HepG2 (cell line): ENCODE data around the gene RHBDF2. TPM values are rescaled to one million over a fixed set of nuclear protein-coding genes. Genes with fewer than 3 reads are reported as not detected.
A peak's percentile ranks its signal among the peaks of the same experiment; 100 is the strongest.

Experiments used
- ATRX ChIP-seq: sonication (generic); formaldehyde crosslinking; IDR thresholded peaks from 2 replicates; pipeline ENCODE4 v1.4.0; 2020; ENCODE audit warnings: missing genetic modification reagents, borderline replicate concordance
- BRCA1 ChIP-seq: sonication (generic); formaldehyde crosslinking; IDR thresholded peaks from 2 replicates; pipeline ENCODE4 v1.4.0; 2020; ENCODE audit warnings: missing genetic modification reagents
- FOXJ3 ChIP-seq: sonication (generic); formaldehyde crosslinking; IDR thresholded peaks from 2 replicates; pipeline ENCODE4 v1.4.0; 2020; ENCODE audit warnings: missing genetic modification reagents, mild to moderate bottlenecking, borderline replicate concordance
- GMEB2 ChIP-seq: IDR thresholded peaks from 2 replicates; pipeline ENCODE4 v1.6.1; 2016; ENCODE audit warnings: missing biosample characterization, missing genetic modification reagents, low read depth
- GPN1 ChIP-seq: sonication (generic); formaldehyde crosslinking; IDR thresholded peaks from 2 replicates; pipeline ENCODE4 v1.5.1; 2020; ENCODE audit warnings: missing genetic modification reagents, borderline replicate concordance
- HMGXB3 ChIP-seq: sonication (generic); formaldehyde crosslinking; IDR thresholded peaks from 2 replicates; pipeline ENCODE4 v1.4.0; 2020; ENCODE audit warnings: missing genetic modification reagents, borderline replicate concordance
- HNF1B ChIP-seq: sonication (generic); formaldehyde crosslinking; IDR thresholded peaks from 2 replicates; pipeline ENCODE4 v1.5.1; 2020; ENCODE audit warnings: mild to moderate bottlenecking, moderate library complexity, missing genetic modification reagents
- HNRNPLL ChIP-seq: fragments of 200-400 bp; formaldehyde crosslinking; IDR thresholded peaks from 2 replicates; pipeline ENCODE4 v1.6.1; 2017; ENCODE audit warnings: mild to moderate bottlenecking, low read depth, low read length; ENCODE audit not compliant: poor library complexity, severe bottlenecking
- JUNB ChIP-seq: sonication (generic); formaldehyde crosslinking; IDR thresholded peaks from 2 replicates; pipeline ENCODE4 v1.8.0; 2022; ENCODE audit warnings: missing genetic modification reagents, mild to moderate bottlenecking, borderline replicate concordance
- NFE2L2 ChIP-seq: fragments of 150-350 bp; IDR thresholded peaks from 2 replicates; pipeline ENCODE4 v1.6.1; 2014; ENCODE audit warnings: low read length
- NFKBIZ ChIP-seq: IDR thresholded peaks from 2 replicates; pipeline ENCODE4 v1.6.1; 2018; ENCODE audit warnings: missing genetic modification reagents, missing compliant biosample characterization
- SNAPC2 ChIP-seq: sonication (generic); formaldehyde crosslinking; IDR thresholded peaks from 2 replicates; pipeline ENCODE4 v1.8.1; 2022; ENCODE audit warnings: mild to moderate bottlenecking, missing genetic modification reagents
- SP1 ChIP-seq, 2 experiments: fragments of 450-650 bp in 1 of 2; sonication (generic) in 1 of 2; formaldehyde crosslinking in 1 of 2; IDR thresholded peaks; 2 replicates each; pipeline versions ENCODE4 v1.4.0 to v1.6.1; 2016 to 2020; ENCODE audit warnings: missing genetic modification reagents in 1 of 2
- U2AF2 ChIP-seq: fragments of 200-400 bp; formaldehyde crosslinking; IDR thresholded peaks from 2 replicates; pipeline ENCODE4 v1.6.1; 2017; ENCODE audit warnings: low read depth, mild to moderate bottlenecking, low read length
- ZNF101 ChIP-seq: sonication (generic); formaldehyde crosslinking; IDR thresholded peaks from 2 replicates; pipeline ENCODE4 v1.4.0; 2020; ENCODE audit warnings: mild to moderate bottlenecking, low read depth, missing genetic modification reagents, borderline replicate concordance
- ZNF33B ChIP-seq: sonication (generic); formaldehyde crosslinking; IDR thresholded peaks from 2 replicates; pipeline ENCODE4 v1.5.1; 2020; ENCODE audit warnings: mild to moderate bottlenecking, missing genetic modification reagents
- ZNF382 ChIP-seq: sonication (generic); formaldehyde crosslinking; IDR thresholded peaks from 2 replicates; pipeline ENCODE4 v1.5.0; 2020; ENCODE audit warnings: missing genetic modification reagents, mild to moderate bottlenecking, borderline replicate concordance
- ZNF451 ChIP-seq: sonication (generic); formaldehyde crosslinking; IDR thresholded peaks from 2 replicates; pipeline ENCODE4 v1.5.0; 2020; ENCODE audit warnings: mild to moderate bottlenecking, missing genetic modification reagents
- ZNF552 ChIP-seq: sonication (generic); formaldehyde crosslinking; IDR thresholded peaks from 2 replicates; pipeline ENCODE4 v1.9.0; 2022; ENCODE audit warnings: missing genetic modification reagents, mild to moderate bottlenecking, borderline replicate concordance
- ZNF619 ChIP-seq: sonication (generic); formaldehyde crosslinking; IDR thresholded peaks from 2 replicates; pipeline ENCODE4 v1.4.0; 2020; ENCODE audit warnings: mild to moderate bottlenecking, missing genetic modification reagents
- ZNF746 ChIP-seq: sonication (generic); formaldehyde crosslinking; IDR thresholded peaks from 2 replicates; pipeline ENCODE4 v1.8.0; 2022; ENCODE audit warnings: mild to moderate bottlenecking, missing genetic modification reagents
- ZNF775 ChIP-seq: sonication (generic); formaldehyde crosslinking; IDR thresholded peaks from 2 replicates; pipeline ENCODE4 v1.4.0; 2020; ENCODE audit warnings: missing genetic modification reagents, mild to moderate bottlenecking, moderate library complexity, borderline replicate concordance
- polyA plus RNA-seq, 8 experiments: library from polyadenylated mRNA; depleted of rRNA in 3 of 8; stranded (reverse) in 7 of 8; unstranded in 1 of 8; fragments of >200 nt; fragmentation: Illumina TruSeq in 4 of 8; extraction: Trizol in 4 of 8; gene quantifications; 2 replicates each; pipeline versions ENCODE4 v1.2.1 to v1.2.3, GENCODE V29; 2011 to 2016; ENCODE audit warnings: low read depth in 4 of 8, missing spikeins in 1 of 8, mixed read lengths in 1 of 8; ENCODE audit not compliant: insufficient read depth in 1 of 8
- total RNA-seq, 5 experiments: library from RNA; depleted of rRNA; stranded (reverse); fragments of >200 nt; fragmentation: Illumina TruSeq; extraction: Trizol; gene quantifications; 2 replicates each; pipeline ENCODE4 v1.2.3, GENCODE V29; 2016; ENCODE audit warnings: low read depth in 1 of 5

RHBDF2 gene
- total and polyA plus RNA-seq, 2 of the 13 experiments (the other 11 are each of a cell fraction or from before 2014, with no cell fraction given), result 7.8 to 24.2 TPM

GRCh38 chr17:76499267-76499667 lies 2.0 kb downstream of the RHBDF2 start (continued):
- TF ChIP-seq ZNF619 (no peak), ZNF33B (CRISPR knock-in tag) (no peak), SP1 (IDR thresholded peaks at IDR 0.05) (no peak), SP1 (CRISPR knock-in tag; IDR thresholded peaks at IDR 0.05) (no peak; the same call in 1 of the 2 replicates), SNAPC2 (CRISPR knock-in tag) (peak; percentile 57; the same call in 1 of the 2 replicates), ZNF775 (CRISPR knock-in tag) (no peak), FOXJ3 (CRISPR knock-in tag) (no peak), U2AF2 (no peak), ZNF746 (CRISPR knock-in tag) (peak; percentile 78), ATRX (CRISPR knock-in tag) (no peak), JUNB (CRISPR knock-in tag) (peak; percentile 96), ZNF451 (CRISPR knock-in tag) (no peak), NFKBIZ (CRISPR knock-in tag) (no peak), HNRNPLL (no peak), GMEB2 (CRISPR knock-in tag) (no peak), ZNF101 (CRISPR knock-in tag) (no peak), BRCA1 (CRISPR knock-in tag) (no peak), NFE2L2 (peak; percentile 5; the same call in 1 of the 2 replicates), GPN1 (no peak), ZNF552 (CRISPR knock-in tag) (no peak), HNF1B (peak; percentile 89), HMGXB3 (CRISPR knock-in tag) (no peak; the same call in 1 of the 2 replicates), ZNF382 (CRISPR knock-in tag) (no peak)
